Spleen (tissue), 7 donors: ENCODE measurements around the gene PLAAT3.

Source experiments
- POLR2A ChIP-seq, 3 donors: fragments of 450-650 bp; IDR thresholded peaks; one replicate each; pipeline ENCODE4 v1.5.1; 2017; ENCODE audit warnings: antibody characterized with exemption in 3 of 3, mild to moderate bottlenecking in 1 of 3
- TF ChIP-seq, protein P1 (sequence below), 11 experiments: fragments of 200-600 bp in 7 of 11; fragments of 450-650 bp in 4 of 11; sonication (generic) in 4 of 11; IDR thresholded peaks in 8 of 11; conservative IDR thresholded peaks in 3 of 11; 1 replicate in 7 of 11; 2 replicates in 4 of 11; pipeline versions ENCODE4 v1.4.0 to v1.8.0; 2016 to 2021; ENCODE audit warnings: antibody characterized with exemption in 11 of 11, inconsistent platforms in 4 of 11, mild to moderate bottlenecking in 1 of 11
- donor health status: DM: no; HTN: no; CAD: no; lungs with moderate emphysema.
- donor health status: DM: no; HTN: no; CAD: no.
- donor health status: DM: no; HTN: no; CAD: no.

DNA sequence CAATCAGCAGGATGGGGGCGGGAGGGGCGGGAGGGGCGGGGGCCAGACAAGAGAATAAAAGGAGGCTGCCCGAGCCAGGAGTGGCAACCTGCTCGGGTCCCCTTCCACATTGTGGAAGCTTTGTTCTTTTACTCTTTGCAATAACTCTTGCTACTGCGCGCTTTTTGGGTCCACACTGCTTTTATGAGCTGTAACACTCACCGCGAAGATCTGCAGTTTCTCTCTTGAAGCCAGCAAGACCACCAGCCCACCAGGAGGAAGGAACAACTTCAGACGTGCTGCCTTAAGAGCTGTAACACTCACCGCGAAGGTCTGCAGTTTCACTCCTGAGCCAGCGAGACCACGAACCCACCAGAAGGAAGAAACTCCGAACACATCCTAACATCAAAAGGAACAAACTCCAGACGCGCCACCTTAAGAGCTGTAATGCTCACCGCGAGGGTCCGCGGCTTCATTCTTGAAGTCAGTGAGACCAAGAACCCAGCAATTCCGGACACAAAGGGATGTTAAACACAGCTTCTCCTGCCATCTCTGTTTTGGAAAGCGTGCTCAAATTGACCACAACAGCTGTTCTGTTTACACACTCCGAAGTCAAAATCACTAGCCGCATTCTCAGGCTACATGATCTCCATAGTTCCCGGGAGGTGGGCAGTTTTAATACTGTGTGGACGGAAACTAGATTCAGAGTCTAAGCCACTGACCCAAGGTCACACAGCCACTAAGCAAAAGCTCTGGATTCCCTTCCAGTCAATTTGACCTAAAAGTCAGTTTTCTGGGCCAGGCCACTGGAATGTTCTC, 62.9 kb downstream of the PLAAT3 start:
- TF ChIP-seq, protein P1, sequence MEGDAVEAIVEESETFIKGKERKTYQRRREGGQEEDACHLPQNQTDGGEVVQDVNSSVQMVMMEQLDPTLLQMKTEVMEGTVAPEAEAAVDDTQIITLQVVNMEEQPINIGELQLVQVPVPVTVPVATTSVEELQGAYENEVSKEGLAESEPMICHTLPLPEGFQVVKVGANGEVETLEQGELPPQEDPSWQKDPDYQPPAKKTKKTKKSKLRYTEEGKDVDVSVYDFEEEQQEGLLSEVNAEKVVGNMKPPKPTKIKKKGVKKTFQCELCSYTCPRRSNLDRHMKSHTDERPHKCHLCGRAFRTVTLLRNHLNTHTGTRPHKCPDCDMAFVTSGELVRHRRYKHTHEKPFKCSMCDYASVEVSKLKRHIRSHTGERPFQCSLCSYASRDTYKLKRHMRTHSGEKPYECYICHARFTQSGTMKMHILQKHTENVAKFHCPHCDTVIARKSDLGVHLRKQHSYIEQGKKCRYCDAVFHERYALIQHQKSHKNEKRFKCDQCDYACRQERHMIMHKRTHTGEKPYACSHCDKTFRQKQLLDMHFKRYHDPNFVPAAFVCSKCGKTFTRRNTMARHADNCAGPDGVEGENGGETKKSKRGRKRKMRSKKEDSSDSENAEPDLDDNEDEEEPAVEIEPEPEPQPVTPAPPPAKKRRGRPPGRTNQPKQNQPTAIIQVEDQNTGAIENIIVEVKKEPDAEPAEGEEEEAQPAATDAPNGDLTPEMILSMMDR (IDR thresholded peaks at IDR 0.05 in 8 of 11, conservative IDR thresholded peaks at IDR 0.05 in 3 of 11): no peak
- no peak for TF ChIP-seq POLR2A (IDR thresholded peaks at IDR 0.05)
